ENCODE data around the gene BORCS6.

Gene BORCS6

DNA sequence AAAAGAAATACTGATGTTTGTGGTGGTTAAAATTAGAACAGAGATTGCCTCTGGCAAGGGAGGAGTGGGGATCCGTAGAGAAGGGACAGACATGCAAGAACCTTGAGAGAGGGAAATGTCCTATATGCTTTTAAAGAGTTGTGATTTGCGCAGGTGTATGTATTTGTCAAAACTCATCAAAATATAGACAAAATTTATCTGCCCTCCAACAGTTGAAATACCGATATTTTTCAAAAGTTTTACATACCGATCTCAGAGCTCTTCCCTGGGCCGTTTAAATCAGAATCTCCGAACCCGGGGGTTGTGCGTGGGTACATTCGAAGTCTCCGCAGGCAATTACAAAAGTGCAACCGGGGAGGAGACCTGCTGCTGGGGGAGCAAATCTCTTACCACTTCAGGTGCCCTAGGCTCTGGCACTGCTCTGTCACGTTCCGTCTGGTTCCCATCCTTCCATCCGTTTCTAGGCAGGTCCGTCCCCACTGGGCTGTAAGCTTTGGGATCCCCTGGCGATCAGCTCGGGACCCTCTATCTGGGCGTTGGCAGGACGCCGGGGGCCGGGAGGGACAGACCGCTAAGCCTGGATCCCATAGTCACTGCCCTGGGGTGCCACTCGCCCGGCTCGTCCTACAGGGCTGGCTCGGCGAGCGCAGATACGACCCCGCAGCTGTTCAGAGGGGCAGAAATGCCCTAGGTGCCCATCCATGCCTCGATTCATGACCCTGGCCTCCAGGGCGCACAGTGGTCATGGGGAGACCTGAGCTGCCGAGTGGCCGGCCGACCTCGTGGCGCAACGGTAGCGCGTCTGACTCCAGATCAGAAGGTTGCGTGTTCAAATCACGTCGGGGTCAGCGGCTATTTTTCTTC, 4.2 kb downstream of the BORCS6 start:
- in situ Hi-C loops (cut with HindIII; ENCODE audit: low sequenced_read_pairs), result loop anchor here (25.0 kb wide), 1 partner anchor 126 kb away; the partner anchor contains the start of gene ARHGEF15
- H3K4me3 ChIP-seq (ENCODE audit: low read depth, low read length), result peak overlapping the region; percentile 96
- DNase-seq (ENCODE audit: low read depth), result no peak
- TF ChIP-seq CTCF (IDR thresholded peaks at IDR 0.05; ENCODE audit: low read depth, low read length, missing control alignments), result no peak

DNA sequence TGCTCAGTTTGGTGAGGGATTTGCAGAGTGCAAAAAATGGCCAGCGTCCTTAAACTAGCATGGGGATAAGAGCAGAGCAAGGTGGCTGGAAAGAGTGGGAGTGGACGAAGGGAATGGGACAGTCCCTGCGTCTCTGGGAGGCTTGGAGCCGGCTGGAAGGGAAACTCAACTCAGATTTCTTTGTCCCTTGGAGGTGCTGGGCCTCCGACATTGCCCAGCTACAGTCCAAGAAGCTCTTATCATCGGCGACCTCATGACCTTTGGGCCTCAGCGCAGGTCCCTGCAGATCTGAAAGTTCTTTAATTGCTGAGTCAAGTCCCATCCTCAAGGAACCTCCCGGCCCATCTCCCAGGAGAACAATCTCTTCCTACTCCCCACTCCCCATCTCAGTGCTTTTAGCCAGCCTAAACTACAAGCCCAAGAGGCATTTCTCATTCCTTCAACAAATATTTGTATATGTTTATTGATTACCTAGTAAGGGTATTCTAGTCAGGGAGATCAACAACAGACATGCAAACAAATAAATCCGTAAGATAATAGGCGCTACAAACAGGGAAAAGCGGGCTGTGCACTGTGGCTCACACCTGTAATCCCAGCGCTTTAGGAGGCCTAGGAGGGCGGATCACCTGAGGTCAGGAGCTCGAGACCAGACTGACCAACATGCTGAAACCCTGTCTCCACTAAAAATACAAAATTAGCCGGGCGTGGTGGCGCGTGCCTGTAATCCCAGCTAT, 12.8 kb downstream of the BORCS6 start:
- in situ Hi-C loops (cut with HindIII; ENCODE audit: low sequenced_read_pairs), result loop anchor here (25.0 kb wide), 1 partner anchor 135 kb away; the partner anchor contains the start of gene ARHGEF15
- no peak for TF ChIP-seq CTCF (IDR thresholded peaks at IDR 0.05; ENCODE audit: low read depth, low read length, missing control alignments)
- DNase-seq (ENCODE audit: low read depth), result no peak
- H3K4me3 ChIP-seq (ENCODE audit: low read depth, low read length), result peak overlapping the region; percentile 53

DNA sequence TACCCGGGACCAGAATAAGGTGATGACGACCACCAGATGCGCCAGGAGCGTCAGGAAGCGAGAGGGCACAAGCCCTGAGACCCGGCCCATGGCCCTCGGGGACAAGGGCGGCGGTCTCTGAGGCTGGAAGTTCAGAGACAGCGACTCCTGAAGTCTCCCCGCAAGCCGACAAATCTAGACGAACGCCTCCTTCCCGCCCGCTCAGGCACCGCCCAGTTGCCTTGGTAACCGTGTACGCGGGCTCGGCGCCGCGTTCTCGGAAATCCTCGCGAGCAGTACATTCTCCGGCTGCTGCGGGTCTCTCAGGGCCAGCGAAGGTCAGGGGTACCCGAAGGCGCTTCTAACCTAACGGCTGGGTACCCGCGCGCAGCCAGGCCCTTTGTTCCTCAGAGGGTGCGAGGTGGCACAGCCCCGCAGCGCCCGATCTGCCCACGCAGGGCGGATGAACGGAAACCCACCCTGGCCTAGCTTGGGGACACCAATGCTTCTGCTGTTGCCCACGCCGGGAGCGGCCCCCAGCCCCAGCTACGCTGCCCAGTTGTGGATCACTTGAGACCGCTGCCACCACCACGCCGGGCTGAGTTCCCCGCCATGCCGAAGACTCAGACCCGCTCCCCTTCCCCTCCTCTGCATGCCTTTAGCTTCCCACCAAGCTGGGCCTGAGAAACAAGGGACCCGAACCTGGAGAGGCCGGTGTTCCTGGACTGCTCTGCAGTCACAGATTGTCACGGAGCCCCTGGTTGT, 13.6 kb downstream of the BORCS6 start, which contains the start of gene TMEM107:
TSS of gene TMEM107 (minus strand) at position 184 of the 744 bp plus-strand sequence. CDS start at position 90, 94 bp downstream.
- no peak for TF ChIP-seq CTCF (IDR thresholded peaks at IDR 0.05; ENCODE audit: low read depth, low read length, missing control alignments)
- no peak for DNase-seq (ENCODE audit: low read depth)
- peak within 1 kb of the TSS; percentile 53 for H3K4me3 ChIP-seq (ENCODE audit: low read depth, low read length)
- in situ Hi-C loops (cut with HindIII; ENCODE audit: low sequenced_read_pairs), result loop anchor here (25.0 kb wide), 1 partner anchor 136 kb away; the partner anchor contains the start of gene ARHGEF15

DNA sequence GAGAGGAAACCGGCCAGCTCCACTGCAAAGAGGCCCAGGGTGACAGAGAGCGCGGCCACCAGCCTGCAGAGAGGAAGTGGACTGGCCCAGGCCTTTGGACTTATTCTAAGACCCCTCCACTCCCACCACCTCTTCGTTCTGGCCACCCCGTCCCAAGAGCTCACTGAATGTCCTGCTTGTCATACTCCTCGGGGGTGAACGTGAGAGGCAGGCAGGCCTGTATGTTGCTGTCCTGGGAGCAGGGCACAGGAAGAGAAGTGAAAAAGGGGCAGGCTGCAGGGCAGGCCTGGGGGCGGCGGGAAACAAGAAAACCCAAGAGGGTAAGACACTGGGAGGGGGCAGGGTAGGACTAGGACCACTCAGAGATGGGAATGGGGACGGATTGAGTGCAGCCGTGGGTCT, 14.2 kb downstream of the BORCS6 start:
- DNase-seq (ENCODE audit: low read depth), result no peak
- in situ Hi-C loops (cut with HindIII; ENCODE audit: low sequenced_read_pairs), result loop anchor here (25.0 kb wide), 1 partner anchor 137 kb away; the partner anchor contains the start of gene ARHGEF15

GRCh38 chr17:8173871-8174322, 16.1 kb downstream of the BORCS6 start:
- TF ChIP-seq CTCF (IDR thresholded peaks at IDR 0.05; ENCODE audit: low read depth, low read length, missing control alignments), result no peak
- in situ Hi-C loops (cut with HindIII; ENCODE audit: low sequenced_read_pairs), result no loop called here
- no peak for DNase-seq (ENCODE audit: low read depth)
- H3K4me3 ChIP-seq (ENCODE audit: low read depth, low read length), result peak overlapping the region; percentile 33

More for the DNA sequence above, 14.2 kb downstream of the BORCS6 start:
- peak overlapping the region; percentile 53 for H3K4me3 ChIP-seq (ENCODE audit: low read depth, low read length)
- no peak for TF ChIP-seq CTCF (IDR thresholded peaks at IDR 0.05; ENCODE audit: low read depth, low read length, missing control alignments)

Measured in astrocyte of the cerebellum (primary cell).